Progenitor cell of endocrine pancreas (in vitro differentiated cells): ENCODE measurements around the gene PXT1. TPM values are rescaled to one million over a fixed set of nuclear protein-coding genes. Genes with fewer than 3 reads are reported as not detected.

Source experiments
- DNase-seq: peaks from one replicate; pipeline ENCODE4 v3.0.0; 2021; ENCODE audit warnings: low spot score; ENCODE audit not compliant: unreplicated experiment
- H3K27ac Mint-ChIP-seq: 2 replicates; pipeline ENCODE4 v1.8.0; 2021; ENCODE audit warnings: mild to moderate bottlenecking, moderate library complexity, mixed read lengths
- H3K27me3 Mint-ChIP-seq: 2 replicates; pipeline ENCODE4 v1.8.0; 2021; ENCODE audit warnings: mixed read lengths
- H3K36me3 Mint-ChIP-seq: 2 replicates; pipeline ENCODE4 v1.8.0; 2022; ENCODE audit warnings: mixed read lengths; ENCODE audit not compliant: insufficient read depth
- H3K4me1 Mint-ChIP-seq: 2 replicates; pipeline ENCODE4 v1.8.0; 2021; ENCODE audit warnings: low read depth, mixed read lengths
- H3K4me3 Mint-ChIP-seq: 2 replicates; pipeline ENCODE4 v1.8.0; 2021; ENCODE audit warnings: low read depth, mild to moderate bottlenecking, moderate library complexity, mixed read lengths
- H3K9me3 Mint-ChIP-seq: 2 replicates; pipeline ENCODE4 v1.8.0; 2021; ENCODE audit warnings: low read depth, mixed read lengths
- CTCF ChIP-seq: fragments of 200-600 bp; sonication (generic); IDR thresholded peaks from one replicate; pipeline ENCODE4 v1.5.0; 2021; ENCODE audit warnings: antibody characterized with exemption, mild to moderate bottlenecking; ENCODE audit not compliant: unreplicated experiment
- total RNA-seq: library from RNA; stranded (reverse); gene quantifications from 2 replicates; pipeline ENCODE4 v1.2.1, GENCODE V29; 2021

Gene PXT1
- total RNA-seq, 1 donor from 2014 or later = not detected

GRCh38 chr6:36423101-36423824 lies 19.4 kb downstream of the PXT1 start:
- peak; percentile 62 for TF ChIP-seq CTCF
- peak overlapping the region; percentile 91 for H3K27ac Mint-ChIP-seq
- H3K27me3 Mint-ChIP-seq = no peaks in the 10 kb centered on the region
- peak; percentile 98 for DNase-seq
- H3K4me3 Mint-ChIP-seq = peak overlapping the region; percentile 87
- no peaks in the 10 kb centered on the region for H3K36me3 Mint-ChIP-seq
- no peaks in the 10 kb centered on the region for H3K9me3 Mint-ChIP-seq
- H3K4me1 Mint-ChIP-seq = peaks cover 5% of the 10 kb centered on the region

DNA sequence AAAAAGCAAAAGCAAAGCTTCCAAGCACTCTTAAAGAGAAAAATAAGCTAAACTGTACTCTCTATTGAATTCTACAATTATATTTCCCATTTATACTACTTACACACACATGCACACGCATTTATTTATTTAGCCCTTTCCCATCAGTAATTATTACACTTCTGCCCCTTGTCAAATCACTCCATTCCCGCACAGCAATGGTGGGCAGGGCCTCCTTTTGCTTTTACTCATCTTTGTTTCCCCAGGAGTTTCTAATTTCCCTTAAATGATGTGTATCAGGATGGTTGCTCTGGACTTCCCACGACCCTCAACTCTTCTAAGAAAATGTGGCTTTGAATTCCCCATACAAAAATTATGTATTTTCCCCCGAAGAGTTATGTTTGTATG lies 19.9 kb downstream of the PXT1 start:
- no peaks in the 10 kb centered on the region for H3K36me3 Mint-ChIP-seq
- H3K27ac Mint-ChIP-seq = peak overlapping the region; percentile 91
- H3K4me1 Mint-ChIP-seq = peaks cover 5% of the 10 kb centered on the region
- H3K9me3 Mint-ChIP-seq = no peaks in the 10 kb centered on the region
- no peak for DNase-seq
- no peak for TF ChIP-seq CTCF
- H3K4me3 Mint-ChIP-seq = peak overlapping the region; percentile 87
- H3K27me3 Mint-ChIP-seq = no peaks in the 10 kb centered on the region

DNA sequence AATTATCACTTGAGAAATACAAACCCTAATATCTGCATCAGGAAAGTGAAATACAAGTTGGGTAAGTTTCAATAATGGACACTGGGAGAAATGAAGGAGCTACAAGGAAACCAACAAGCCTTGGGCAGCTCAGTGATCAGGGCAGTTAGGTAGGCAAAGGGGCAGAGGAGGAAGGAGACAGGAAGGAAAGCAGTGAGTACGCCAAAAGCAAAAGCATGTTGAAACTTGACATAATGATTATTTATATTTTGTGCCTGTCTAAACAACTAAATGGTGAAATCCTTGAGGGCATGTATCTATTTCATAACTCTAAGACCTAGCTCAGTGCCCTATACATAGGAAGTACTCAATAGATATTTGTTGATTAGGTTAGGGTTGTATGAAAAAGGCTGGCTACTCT lies 23.3 kb downstream of the PXT1 start:
- Mint-ChIP-seq H3K4me1 (peaks cover 5% of the 10 kb centered on the region), H3K9me3 (no peaks in the 10 kb centered on the region)

DNA sequence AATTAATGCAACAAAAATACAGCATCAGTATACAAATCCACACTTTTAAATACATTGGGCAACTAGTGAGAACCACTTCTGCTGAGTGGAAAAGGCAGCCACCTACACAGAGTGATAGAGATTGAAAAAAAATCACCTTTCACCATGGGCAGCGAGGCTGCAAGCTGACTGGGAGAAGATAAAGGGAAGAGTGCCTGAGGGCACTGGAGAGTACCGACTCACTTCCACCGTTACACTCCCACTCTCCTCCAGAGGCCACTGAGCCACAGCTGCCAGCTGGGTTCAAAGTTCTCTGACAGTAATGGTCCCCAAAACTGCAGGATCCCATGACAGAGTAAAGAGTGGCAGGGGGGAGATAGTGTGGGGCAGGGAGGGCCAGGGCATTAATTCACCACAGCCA lies 24.1 kb downstream of the PXT1 start:
- Mint-ChIP-seq H3K4me1 (peaks cover 5% of the 10 kb centered on the region), H3K27ac (no peak overlapping the region), H3K9me3 (no peaks in the 10 kb centered on the region), H3K4me3 (no peak overlapping the region), H3K27me3 (no peaks in the 10 kb centered on the region), H3K36me3 (no peaks in the 10 kb centered on the region)
- no peak for DNase-seq
- TF ChIP-seq CTCF = no peak

More for the DNA sequence above, 23.3 kb downstream of the PXT1 start:
- H3K27me3 Mint-ChIP-seq = no peaks in the 10 kb centered on the region
- no peak overlapping the region for H3K27ac Mint-ChIP-seq
- DNase-seq = no peak
- no peak for TF ChIP-seq CTCF
- no peak overlapping the region for H3K4me3 Mint-ChIP-seq
- no peaks in the 10 kb centered on the region for H3K36me3 Mint-ChIP-seq

- no peak for TF ChIP-seq CTCF
- Mint-ChIP-seq H3K27me3 (peaks cover 2% of the 10 kb centered on the region), H3K4me1 (no peaks in the 10 kb centered on the region), H3K4me3 (no peak overlapping the region), H3K36me3 (no peaks in the 10 kb centered on the region), H3K27ac (no peak overlapping the region), H3K9me3 (no peaks in the 10 kb centered on the region)
- no peak for DNase-seq
Observed at GRCh38 chr6:36414481-36414880, 28.2 kb downstream of the PXT1 start.
